ENCODE measurements around the gene MIX23.

MIX23 gene

GRCh38 chr3:122405015-122405414 lies 22.0 kb upstream of the MIX23 start:
- Histone ChIP-seq H3K36me3 (ENCODE audit: insufficient read depth, low read length) (peaks cover 3% of the 10 kb centered on the region; the same call in 1 of the 2 replicates), H3K4me1 (ENCODE audit: insufficient read depth, low read length) (no peaks in the 10 kb centered on the region), H3K9me3 (ENCODE audit: control insufficient read depth, insufficient read depth, low read length) (no peaks in the 10 kb centered on the region), H3K9ac (ENCODE audit: low read depth, low read length) (no peak overlapping the region)

- peaks cover 3% of the 10 kb centered on the region; the same call in 1 of the 2 replicates for H3K36me3 ChIP-seq (ENCODE audit: insufficient read depth, low read length)
- no peaks in the 10 kb centered on the region for H3K4me1 ChIP-seq (ENCODE audit: insufficient read depth, low read length)
- no peak overlapping the region for H3K9ac ChIP-seq (ENCODE audit: low read depth, low read length)
Measured at GRCh38 chr3:122403489-122403888, 20.5 kb upstream of the MIX23 start.

GRCh38 chr3:122398920-122399319 lies 15.9 kb upstream of the MIX23 start:
- Histone ChIP-seq H3K9ac (ENCODE audit: low read depth, low read length) (no peak overlapping the region), H3K9me3 (ENCODE audit: control insufficient read depth, insufficient read depth, low read length) (no peaks in the 10 kb centered on the region), H3K4me1 (ENCODE audit: insufficient read depth, low read length) (0 out of 2 replicates have a peak, but pooled peaks cover 2% of the 10 kb centered on the region), H3K36me3 (ENCODE audit: insufficient read depth, low read length) (0 out of 2 replicates have a peak, but pooled peaks cover 3% of the 10 kb centered on the region)

More at GRCh38 chr3:122403489-122403888, 20.5 kb upstream of the MIX23 start:
- H3K9me3 ChIP-seq (ENCODE audit: control insufficient read depth, insufficient read depth, low read length) = no peaks in the 10 kb centered on the region

- Histone ChIP-seq H3K36me3 (ENCODE audit: insufficient read depth, low read length) (no peaks in the 10 kb centered on the region), H3K9me3 (ENCODE audit: control insufficient read depth, insufficient read depth, low read length) (no peaks in the 10 kb centered on the region), H3K9ac (ENCODE audit: low read depth, low read length) (no peak overlapping the region), H3K4me1 (ENCODE audit: insufficient read depth, low read length) (peaks cover 11% of the 10 kb centered on the region; the same call in 1 of the 2 replicates)
Measured at GRCh38 chr3:122397201-122397600, 14.2 kb upstream of the MIX23 start.

- H3K9me3 ChIP-seq (ENCODE audit: control insufficient read depth, insufficient read depth, low read length) = no peaks in the 10 kb centered on the region
Measured at GRCh38 chr3:122396511-122396910, 13.5 kb upstream of the MIX23 start.

GRCh38 chr3:122395582-122395981 lies 12.6 kb upstream of the MIX23 start:
- Histone ChIP-seq H3K4me1 (ENCODE audit: insufficient read depth, low read length) (peaks cover 11% of the 10 kb centered on the region; the same call in 1 of the 2 replicates), H3K9ac (ENCODE audit: low read depth, low read length) (no peak overlapping the region), H3K9me3 (ENCODE audit: control insufficient read depth, insufficient read depth, low read length) (no peaks in the 10 kb centered on the region)

More at GRCh38 chr3:122396511-122396910, 13.5 kb upstream of the MIX23 start:
- H3K9ac ChIP-seq (ENCODE audit: low read depth, low read length) = no peak overlapping the region
- peaks cover 11% of the 10 kb centered on the region; the same call in 1 of the 2 replicates for H3K4me1 ChIP-seq (ENCODE audit: insufficient read depth, low read length)
- H3K36me3 ChIP-seq (ENCODE audit: insufficient read depth, low read length) = no peaks in the 10 kb centered on the region

GRCh38 chr3:122394173-122394572 lies 11.1 kb upstream of the MIX23 start:
- no peaks in the 10 kb centered on the region for H3K9me3 ChIP-seq (ENCODE audit: control insufficient read depth, insufficient read depth, low read length)
- peaks cover 11% of the 10 kb centered on the region; the same call in 1 of the 2 replicates for H3K4me1 ChIP-seq (ENCODE audit: insufficient read depth, low read length)
- H3K9ac ChIP-seq (ENCODE audit: low read depth, low read length) = no peak overlapping the region
- H3K36me3 ChIP-seq (ENCODE audit: insufficient read depth, low read length) = no peaks in the 10 kb centered on the region

More at GRCh38 chr3:122395582-122395981, 12.6 kb upstream of the MIX23 start:
- no peaks in the 10 kb centered on the region for H3K36me3 ChIP-seq (ENCODE audit: insufficient read depth, low read length)

- Histone ChIP-seq H3K4me1 (ENCODE audit: insufficient read depth, low read length) (peaks cover 11% of the 10 kb centered on the region; the same call in 1 of the 2 replicates), H3K9ac (ENCODE audit: low read depth, low read length) (no peak overlapping the region), H3K36me3 (ENCODE audit: insufficient read depth, low read length) (no peaks in the 10 kb centered on the region), H3K9me3 (ENCODE audit: control insufficient read depth, insufficient read depth, low read length) (no peaks in the 10 kb centered on the region)
Measured at GRCh38 chr3:122392868-122393844, 10.1 kb upstream of the MIX23 start.

GRCh38 chr3:122391681-122392446 lies 8.8 kb upstream of the MIX23 start:
- Histone ChIP-seq H3K9me3 (ENCODE audit: control insufficient read depth, insufficient read depth, low read length) (no peaks in the 10 kb centered on the region), H3K9ac (ENCODE audit: low read depth, low read length) (no peak overlapping the region), H3K4me1 (ENCODE audit: insufficient read depth, low read length) (peaks cover 11% of the 10 kb centered on the region; the same call in 1 of the 2 replicates), H3K36me3 (ENCODE audit: insufficient read depth, low read length) (no peaks in the 10 kb centered on the region)

GRCh38 chr3:122390665-122391064 lies 7.6 kb upstream of the MIX23 start:
- H3K9ac ChIP-seq (ENCODE audit: low read depth, low read length) = no peak overlapping the region
- peaks cover 11% of the 10 kb centered on the region; the same call in 1 of the 2 replicates for H3K4me1 ChIP-seq (ENCODE audit: insufficient read depth, low read length)
- no peaks in the 10 kb centered on the region for H3K36me3 ChIP-seq (ENCODE audit: insufficient read depth, low read length)
- H3K9me3 ChIP-seq (ENCODE audit: control insufficient read depth, insufficient read depth, low read length) = no peaks in the 10 kb centered on the region

GRCh38 chr3:122389892-122390291 lies 6.9 kb upstream of the MIX23 start:
- Histone ChIP-seq H3K4me1 (ENCODE audit: insufficient read depth, low read length) (peaks cover 10% of the 10 kb centered on the region; the same call in 1 of the 2 replicates), H3K9me3 (ENCODE audit: control insufficient read depth, insufficient read depth, low read length) (no peaks in the 10 kb centered on the region), H3K9ac (ENCODE audit: low read depth, low read length) (no peak overlapping the region), H3K36me3 (ENCODE audit: insufficient read depth, low read length) (no peaks in the 10 kb centered on the region)

GRCh38 chr3:122389197-122389596 lies 6.2 kb upstream of the MIX23 start:
- Histone ChIP-seq H3K9me3 (ENCODE audit: control insufficient read depth, insufficient read depth, low read length) (no peaks in the 10 kb centered on the region), H3K4me1 (ENCODE audit: insufficient read depth, low read length) (peaks cover 9% of the 10 kb centered on the region; the same call in 1 of the 2 replicates), H3K9ac (ENCODE audit: low read depth, low read length) (no peak overlapping the region), H3K36me3 (ENCODE audit: insufficient read depth, low read length) (no peaks in the 10 kb centered on the region)

- H3K9ac ChIP-seq (ENCODE audit: low read depth, low read length) = no peak overlapping the region
- H3K36me3 ChIP-seq (ENCODE audit: insufficient read depth, low read length) = no peaks in the 10 kb centered on the region
- no peaks in the 10 kb centered on the region for H3K4me1 ChIP-seq (ENCODE audit: insufficient read depth, low read length)
- H3K9me3 ChIP-seq (ENCODE audit: control insufficient read depth, insufficient read depth, low read length) = no peaks in the 10 kb centered on the region
Measured at GRCh38 chr3:122387709-122388108, 4.7 kb upstream of the MIX23 start.

Measured in ES-I3 (cell line).